Vagina (tissue), 2 donors: Measurements from ENCODE around the gene ZC2HC1B. TPM values are rescaled to one million over a fixed set of nuclear protein-coding genes. Genes with fewer than 3 reads are reported as not detected.

Experiments used
- DNase-seq, 2 donors: peaks; one replicate each; pipeline ENCODE4 v3.0.0-alpha.2; 2017; ENCODE audit errors: extremely low spot score in 2 of 2
- H3K27ac ChIP-seq: fragments of 200-600 bp; sonication (generic); one replicate; pipeline ENCODE4 v1.5.1; 2019
- H3K27me3 ChIP-seq: fragments of 200-600 bp; sonication (generic); one replicate; pipeline ENCODE4 v1.5.1; 2019
- H3K36me3 ChIP-seq, 2 donors: fragments of 200-600 bp; sonication (generic); one replicate each; pipeline ENCODE4 v1.5.1; 2017 to 2019
- H3K4me1 ChIP-seq: fragments of 200-600 bp; sonication (generic); one replicate; pipeline ENCODE4 v1.5.1; 2019
- H3K4me3 ChIP-seq, 2 donors: fragments of 200-600 bp; sonication (generic); 1 replicate in 1 of 2; 2 replicates in 1 of 2; pipeline ENCODE4 v1.5.1; 2016 to 2019
- H3K9me3 ChIP-seq: fragments of 200-600 bp; sonication (generic); one replicate; pipeline ENCODE4 v1.5.1; 2019
- POLR2A ChIP-seq, 2 donors: fragments of 450-650 bp; IDR thresholded peaks; one replicate each; pipeline ENCODE4 v1.6.1; 2017; ENCODE audit warnings: antibody characterized with exemption in 2 of 2, mild to moderate bottlenecking in 2 of 2, moderate library complexity in 2 of 2
- POLR2AphosphoS5 ChIP-seq, 2 donors: sonication (generic); formaldehyde crosslinking; IDR thresholded peaks; one replicate each; pipeline ENCODE4 v1.9.0; 2017; ENCODE audit warnings: antibody characterized with exemption in 2 of 2, mild to moderate bottlenecking in 2 of 2, low read depth in 1 of 2; ENCODE audit not compliant: insufficient read depth in 1 of 2
- intact Hi-C: fragments of 100-400 bp; cut with DNase I; formaldehyde crosslinking; loops from one replicate; pipeline ENCODE4 v1.15.1; 2023
- total RNA-seq: library from RNA; depleted of rRNA; stranded (reverse); fragments of >200 nt; gene quantifications from one replicate; pipeline ENCODE4 v1.2.3, GENCODE V29; 2016
- TF ChIP-seq, protein P1 (sequence below), 3 experiments: fragments of 450-650 bp in 2 of 3; fragments of 200-600 bp in 1 of 3; sonication (generic) in 1 of 3; IDR thresholded peaks; one replicate each; pipeline ENCODE4 v1.5.1; 2017 to 2019; ENCODE audit warnings: antibody characterized with exemption in 3 of 3, mild to moderate bottlenecking in 2 of 3, moderate library complexity in 2 of 3

Gene ZC2HC1B
- total RNA-seq, 1 donor from 2014 or later = not detected

DNA sequence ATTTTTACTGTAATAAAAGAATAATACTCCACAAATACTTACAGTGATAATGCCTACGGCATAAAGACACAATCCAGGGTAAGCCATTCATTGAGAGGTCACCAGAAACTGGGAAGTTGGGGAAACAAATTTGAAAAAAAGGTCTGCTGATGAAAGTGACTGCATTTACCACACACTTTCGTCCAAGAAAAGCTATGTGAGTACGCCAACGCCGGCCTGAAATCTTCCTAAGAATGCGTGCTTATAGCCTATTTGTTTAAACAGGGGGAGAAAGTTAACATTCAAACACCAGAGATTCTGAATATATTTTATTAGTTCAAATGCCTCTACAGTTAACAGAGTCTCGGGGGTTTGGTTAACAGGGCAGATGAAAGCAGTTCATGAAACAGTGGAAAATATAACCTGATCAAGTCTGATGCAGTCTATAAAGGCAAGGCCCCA is 21.8 kb upstream of the ZC2HC1B start:
- H3K27me3 ChIP-seq = no peaks in the 10 kb centered on the region
- H3K27ac ChIP-seq = peak overlapping the region; percentile 97
- no peak for DNase-seq
- intact Hi-C loops = loop anchor here (10.0 kb wide), 1 partner anchor 172 kb away; no protein-coding TSS in a partner anchor
- peaks cover 2 to 31% of the 10 kb centered on the region in 2 donors for H3K36me3 ChIP-seq
- no peaks in the 10 kb centered on the region for H3K9me3 ChIP-seq
- TF ChIP-seq POLR2A (IDR thresholded peaks at IDR 0.05) (no peak), POLR2AphosphoS5 (IDR thresholded peaks at IDR 0.05; ENCODE audit: insufficient read depth in 1 of 2, low read depth in 1 of 2) (no peak)
- TF ChIP-seq, protein P1, sequence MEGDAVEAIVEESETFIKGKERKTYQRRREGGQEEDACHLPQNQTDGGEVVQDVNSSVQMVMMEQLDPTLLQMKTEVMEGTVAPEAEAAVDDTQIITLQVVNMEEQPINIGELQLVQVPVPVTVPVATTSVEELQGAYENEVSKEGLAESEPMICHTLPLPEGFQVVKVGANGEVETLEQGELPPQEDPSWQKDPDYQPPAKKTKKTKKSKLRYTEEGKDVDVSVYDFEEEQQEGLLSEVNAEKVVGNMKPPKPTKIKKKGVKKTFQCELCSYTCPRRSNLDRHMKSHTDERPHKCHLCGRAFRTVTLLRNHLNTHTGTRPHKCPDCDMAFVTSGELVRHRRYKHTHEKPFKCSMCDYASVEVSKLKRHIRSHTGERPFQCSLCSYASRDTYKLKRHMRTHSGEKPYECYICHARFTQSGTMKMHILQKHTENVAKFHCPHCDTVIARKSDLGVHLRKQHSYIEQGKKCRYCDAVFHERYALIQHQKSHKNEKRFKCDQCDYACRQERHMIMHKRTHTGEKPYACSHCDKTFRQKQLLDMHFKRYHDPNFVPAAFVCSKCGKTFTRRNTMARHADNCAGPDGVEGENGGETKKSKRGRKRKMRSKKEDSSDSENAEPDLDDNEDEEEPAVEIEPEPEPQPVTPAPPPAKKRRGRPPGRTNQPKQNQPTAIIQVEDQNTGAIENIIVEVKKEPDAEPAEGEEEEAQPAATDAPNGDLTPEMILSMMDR (IDR thresholded peaks at IDR 0.05) = no peak
- H3K4me1 ChIP-seq = peaks cover 26% of the 10 kb centered on the region
- peak overlapping the region; percentile 78 to 89 for H3K4me3 ChIP-seq

DNA sequence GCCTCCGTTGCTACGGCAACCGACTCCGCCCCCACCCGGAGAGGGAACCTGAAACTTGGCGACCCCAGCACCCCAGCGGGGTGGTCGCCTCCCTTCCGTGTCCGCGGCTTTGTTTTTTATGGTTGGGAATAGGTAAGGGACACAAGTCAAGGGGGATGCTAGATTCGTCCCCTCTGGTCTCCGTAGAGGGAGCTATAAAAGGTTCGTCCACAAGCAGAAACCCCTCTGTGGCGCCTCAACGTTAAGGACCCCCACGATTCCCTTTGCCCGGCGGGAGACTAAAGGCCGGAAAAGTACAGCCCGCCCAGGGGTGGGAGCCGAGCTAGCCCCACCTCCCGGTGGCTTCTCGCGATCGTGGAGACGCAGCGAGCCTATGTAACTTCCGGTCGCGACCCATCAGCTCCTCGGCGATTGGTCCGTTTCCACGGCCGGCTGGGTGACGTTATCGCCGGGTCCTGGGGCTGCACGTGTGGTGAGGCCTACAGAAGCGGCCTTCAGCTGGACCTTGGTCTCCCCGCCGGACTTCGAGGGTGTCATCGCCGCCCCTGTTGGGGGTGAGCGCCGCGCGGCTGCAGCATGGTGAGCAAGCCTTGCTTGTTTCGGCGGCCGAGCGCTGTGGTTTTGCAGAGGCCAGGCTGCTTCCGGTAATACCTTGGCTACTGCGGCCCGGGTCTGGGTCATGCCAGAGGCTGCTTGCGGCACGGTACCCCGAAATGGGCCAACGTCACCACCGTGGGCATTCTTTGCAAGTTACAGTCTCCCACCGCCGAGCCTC is 21.2 kb upstream of the ZC2HC1B start, which contains the start of gene LTV1:
Gene LTV1 (plus strand): TSS at position 437 of the 775 bp plus-strand sequence. CDS start 140 bp downstream, at position 577.
- H3K4me3 ChIP-seq = peak within 1 kb of the TSS; percentile 78 to 89
- intact Hi-C loops = loop anchor here (10.0 kb wide), 1 partner anchor 172 kb away; no protein-coding TSS in a partner anchor
- DNase-seq = peak; percentile 97 to 98
- H3K4me1 ChIP-seq = peaks cover 26% of the 10 kb centered on the region
- TF ChIP-seq POLR2A (IDR thresholded peaks at IDR 0.05) (peak in 1 of 2 donors; percentile 70), POLR2AphosphoS5 (IDR thresholded peaks at IDR 0.05; ENCODE audit: insufficient read depth in 1 of 2, low read depth in 1 of 2) (peak; percentile 89 to 91)
- TF ChIP-seq, protein P1 (IDR thresholded peaks at IDR 0.05) = no peak
- H3K9me3 ChIP-seq = no peaks in the 10 kb centered on the region
- H3K27ac ChIP-seq = peak within 1 kb of the TSS; percentile 97
- H3K27me3 ChIP-seq = no peaks in the 10 kb centered on the region
- peaks cover 2 to 35% of the 10 kb centered on the region in 2 donors for H3K36me3 ChIP-seq

DNA sequence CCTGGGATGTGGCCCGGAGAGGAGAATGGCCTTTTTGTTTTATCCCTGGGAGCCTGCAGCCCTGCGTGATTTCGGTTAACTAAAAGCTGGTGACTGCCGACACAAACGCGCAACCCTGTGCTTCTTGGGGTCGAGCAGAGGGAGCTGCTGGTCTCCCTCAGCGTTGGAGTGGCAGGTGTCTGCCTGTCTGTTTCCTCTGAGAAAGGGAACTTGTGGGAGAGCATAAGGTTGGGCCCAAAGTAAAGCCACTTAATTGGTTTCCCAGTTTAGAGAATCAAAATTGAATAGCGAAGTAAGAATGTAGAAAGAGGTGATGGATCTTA is 20.6 kb upstream of the ZC2HC1B start:
- H3K4me1 ChIP-seq = peaks cover 26% of the 10 kb centered on the region
- peak overlapping the region; percentile 78 to 89 for H3K4me3 ChIP-seq
- H3K9me3 ChIP-seq = no peaks in the 10 kb centered on the region
- H3K27ac ChIP-seq = peak overlapping the region; percentile 97
- H3K36me3 ChIP-seq = peaks cover 2 to 39% of the 10 kb centered on the region in 2 donors
- no peaks in the 10 kb centered on the region for H3K27me3 ChIP-seq
- no peak for DNase-seq
- intact Hi-C loops = loop anchor here (10.0 kb wide), 1 partner anchor 171 kb away; no protein-coding TSS in a partner anchor
- TF ChIP-seq POLR2AphosphoS5 (IDR thresholded peaks at IDR 0.05; ENCODE audit: insufficient read depth in 1 of 2, low read depth in 1 of 2) = no peak
- TF ChIP-seq, protein P1 (IDR thresholded peaks at IDR 0.05) = no peak
- TF ChIP-seq POLR2A (IDR thresholded peaks at IDR 0.05) = no peak

DNA sequence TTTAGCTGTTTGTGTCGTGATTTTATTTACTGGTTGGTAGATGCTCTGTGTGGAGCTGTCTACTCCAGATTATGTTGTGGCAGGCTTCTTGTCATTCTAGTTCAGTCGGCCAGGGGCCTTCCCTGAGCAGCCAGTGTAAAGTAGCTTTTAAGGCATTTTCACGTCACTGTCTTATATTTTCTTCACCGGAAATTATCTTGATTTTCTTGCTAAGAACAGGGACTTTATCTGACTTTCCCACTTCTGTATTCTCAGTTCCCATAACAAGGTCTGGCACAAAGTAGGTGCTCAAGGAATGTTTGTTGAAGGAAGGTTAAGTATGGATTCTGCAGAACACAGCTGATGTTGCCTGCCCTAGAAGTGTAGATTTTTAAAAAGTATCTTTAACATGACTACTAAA is 20.3 kb upstream of the ZC2HC1B start:
- Histone ChIP-seq H3K4me3 (peak overlapping the region; percentile 78 to 89), H3K36me3 (peaks cover 2 to 43% of the 10 kb centered on the region in 2 donors), H3K27me3 (no peaks in the 10 kb centered on the region), H3K4me1 (peaks cover 26% of the 10 kb centered on the region), H3K9me3 (no peaks in the 10 kb centered on the region), H3K27ac (peak overlapping the region; percentile 97)
- intact Hi-C loops = loop anchor here (10.0 kb wide), 1 partner anchor 171 kb away; no protein-coding TSS in a partner anchor
- TF ChIP-seq POLR2AphosphoS5 (IDR thresholded peaks at IDR 0.05; ENCODE audit: insufficient read depth in 1 of 2, low read depth in 1 of 2) (no peak), POLR2A (IDR thresholded peaks at IDR 0.05) (no peak)
- TF ChIP-seq, protein P1 (IDR thresholded peaks at IDR 0.05) = no peak
- no peak for DNase-seq
